Muscle layer of duodenum (tissue), 2 donors: Measurements from ENCODE around the gene GRID2.
"Not testable (repeated sequence)": the region's sequence is repeated elsewhere in the genome, so short reads cannot be mapped to it uniquely, and the experiment has no call there.

Source experiments
- H3K27ac ChIP-seq: one replicate; pipeline ENCODE4 v1.7.0; 2013; ENCODE audit warnings: mild to moderate bottlenecking, low read length
- H3K27me3 ChIP-seq: one replicate; pipeline ENCODE4 v1.7.0; 2013; ENCODE audit warnings: low read depth, mild to moderate bottlenecking, control low read depth, low read length
- H3K36me3 ChIP-seq, 2 donors: one replicate each; pipeline ENCODE4 v1.7.0; 2013; ENCODE audit warnings: low read length in 2 of 2, control low read depth in 1 of 2, mild to moderate bottlenecking in 1 of 2; ENCODE audit not compliant: insufficient read depth in 2 of 2, control insufficient read depth in 1 of 2
- H3K4me1 ChIP-seq, 2 donors: one replicate each; pipeline ENCODE4 v1.7.0; 2013; ENCODE audit warnings: low read length in 2 of 2, mild to moderate bottlenecking in 2 of 2, control low read depth in 1 of 2, moderate library complexity in 1 of 2; ENCODE audit not compliant: insufficient read depth in 2 of 2, control insufficient read depth in 1 of 2
- H3K4me3 ChIP-seq, 2 donors: one replicate each; pipeline ENCODE4 v1.7.0; 2013; ENCODE audit warnings: low read length in 2 of 2, low read depth in 1 of 2, mild to moderate bottlenecking in 1 of 2
- H3K9me3 ChIP-seq, 2 donors: one replicate each; pipeline ENCODE4 v1.7.0; 2013; ENCODE audit warnings: low read length in 2 of 2, control low read depth in 1 of 2, mild to moderate bottlenecking in 1 of 2; ENCODE audit not compliant: control insufficient read depth in 1 of 2
- donor health status: healthy.

Gene GRID2

DNA sequence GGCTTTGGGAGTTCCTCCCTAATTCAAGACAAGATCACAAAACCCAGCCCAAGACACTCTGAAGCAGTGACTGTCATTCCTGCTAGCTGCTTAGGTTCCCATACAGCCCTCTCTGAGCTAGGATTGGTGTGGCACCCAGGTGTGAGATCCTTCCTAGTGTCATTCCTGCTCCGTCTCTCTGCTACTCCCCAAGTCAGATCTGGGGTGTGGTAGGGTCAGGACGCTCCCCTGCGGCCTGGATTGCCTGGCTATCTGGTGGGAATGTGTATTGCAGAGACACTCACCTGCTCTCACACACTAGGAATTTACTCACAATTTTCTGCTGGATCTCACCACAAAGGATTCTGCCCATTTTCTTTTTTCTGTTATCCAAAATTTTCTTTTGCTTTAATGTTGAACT, 964.0 kb downstream of the GRID2 start:
- H3K27ac ChIP-seq, result no peak overlapping the region
- H3K9me3 ChIP-seq, result no peaks in the 10 kb centered on the region
- H3K4me1 ChIP-seq, result no peaks in the 10 kb centered on the region
- no peaks in the 10 kb centered on the region for H3K36me3 ChIP-seq
- no peak overlapping the region for H3K4me3 ChIP-seq
- no peaks in the 10 kb centered on the region for H3K27me3 ChIP-seq

DNA sequence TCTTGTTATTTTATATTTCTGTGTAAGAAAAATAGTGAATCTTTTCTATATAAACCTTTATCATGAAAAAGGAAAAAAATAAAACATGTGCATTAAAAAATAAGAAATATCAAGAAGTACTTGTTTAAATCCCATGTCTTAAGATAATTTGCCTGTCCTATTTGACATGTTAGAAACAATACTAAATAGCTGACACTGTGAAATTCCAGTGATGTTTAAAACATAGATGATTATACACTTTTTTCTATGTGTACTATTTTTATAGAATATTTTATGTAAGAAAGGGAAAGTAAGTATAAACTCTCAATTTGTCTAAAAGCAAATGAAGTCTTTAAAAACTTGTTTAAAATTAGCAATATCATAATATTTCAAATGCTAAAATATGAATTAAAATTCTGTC, 981.6 kb downstream of the GRID2 start:
- Histone ChIP-seq H3K27me3 (no peaks in the 10 kb centered on the region), H3K9me3 (no peaks in the 10 kb centered on the region), H3K4me1 (no peaks in the 10 kb centered on the region)

DNA sequence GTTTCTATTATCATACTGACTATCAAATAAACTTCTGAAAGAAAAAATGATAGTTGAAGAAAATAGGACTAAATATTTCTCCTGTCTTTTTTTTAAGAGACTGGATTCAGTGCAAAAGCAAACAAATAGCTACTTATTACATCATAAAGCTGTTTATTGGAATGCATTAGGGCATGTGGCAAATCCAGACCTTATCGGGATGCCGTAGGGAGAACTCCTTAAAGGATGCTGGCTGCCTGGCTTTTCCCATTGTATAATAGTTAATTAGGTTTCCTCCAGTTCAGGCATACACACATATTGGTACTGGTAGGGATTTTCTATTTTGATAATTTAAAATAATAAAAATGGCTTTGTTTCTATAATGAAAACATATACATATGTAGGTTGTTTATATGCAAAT, 985.5 kb downstream of the GRID2 start:
- H3K9me3 ChIP-seq, result no peaks in the 10 kb centered on the region
- H3K4me3 ChIP-seq, result no peak overlapping the region

More for the DNA sequence above, 981.6 kb downstream of the GRID2 start:
- Histone ChIP-seq H3K27ac (no peak overlapping the region), H3K36me3 (no peaks in the 10 kb centered on the region), H3K4me3 (no peak overlapping the region)

DNA sequence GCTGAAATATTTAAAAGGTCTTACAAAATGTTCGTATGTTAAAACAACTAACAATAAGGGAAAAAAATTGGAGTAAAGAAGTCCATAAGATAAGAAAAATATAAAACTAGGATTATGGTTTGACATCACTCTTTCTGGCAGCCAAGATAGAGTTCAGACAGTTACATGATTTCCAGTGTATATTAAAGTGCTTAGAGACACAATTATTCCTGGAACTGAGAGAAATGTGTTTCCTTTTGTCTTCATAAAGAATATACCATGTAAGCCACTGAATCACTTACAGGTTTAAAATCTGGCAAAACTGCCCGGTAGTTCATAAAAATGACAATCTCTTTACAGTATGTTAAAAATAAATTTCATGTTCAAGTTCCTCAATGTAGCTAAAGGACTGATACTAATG, 986.1 kb downstream of the GRID2 start:
- H3K36me3 ChIP-seq, result no peaks in the 10 kb centered on the region
- no peaks in the 10 kb centered on the region for H3K9me3 ChIP-seq

More for the DNA sequence above, 985.5 kb downstream of the GRID2 start:
- no peak overlapping the region for H3K27ac ChIP-seq
- H3K27me3 ChIP-seq, result no peaks in the 10 kb centered on the region
- H3K36me3 ChIP-seq, result no peaks in the 10 kb centered on the region
- H3K4me1 ChIP-seq, result no peaks in the 10 kb centered on the region

DNA sequence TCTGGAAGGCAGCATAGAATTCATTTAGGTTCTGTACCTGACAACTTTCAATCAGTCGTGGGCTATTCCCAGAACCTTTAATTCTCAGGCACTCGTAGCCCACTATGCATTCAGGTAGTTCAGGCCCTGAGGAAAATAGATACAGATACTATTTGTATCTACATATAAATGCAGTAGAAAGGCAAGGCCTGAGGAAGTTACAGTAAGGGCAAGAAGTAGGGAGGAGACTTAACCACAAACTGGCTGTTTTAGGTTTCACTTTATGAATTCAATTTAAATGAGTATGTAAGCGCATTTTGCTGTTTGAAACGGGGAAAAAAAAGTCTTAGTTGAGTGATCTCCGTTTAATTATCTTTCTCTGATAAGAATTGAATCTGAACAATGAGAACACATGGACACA, 995.4 kb downstream of the GRID2 start:
- Histone ChIP-seq H3K4me3 (no peak overlapping the region), H3K36me3 (no peaks in the 10 kb centered on the region), H3K27me3 (no peaks in the 10 kb centered on the region), H3K27ac (no peak overlapping the region), H3K9me3 (no peaks in the 10 kb centered on the region), H3K4me1 (no peaks in the 10 kb centered on the region)

More for the DNA sequence above, 986.1 kb downstream of the GRID2 start:
- H3K27ac ChIP-seq, result no peak overlapping the region
- H3K4me3 ChIP-seq, result no peak overlapping the region
- H3K27me3 ChIP-seq, result no peaks in the 10 kb centered on the region
- no peaks in the 10 kb centered on the region for H3K4me1 ChIP-seq

DNA sequence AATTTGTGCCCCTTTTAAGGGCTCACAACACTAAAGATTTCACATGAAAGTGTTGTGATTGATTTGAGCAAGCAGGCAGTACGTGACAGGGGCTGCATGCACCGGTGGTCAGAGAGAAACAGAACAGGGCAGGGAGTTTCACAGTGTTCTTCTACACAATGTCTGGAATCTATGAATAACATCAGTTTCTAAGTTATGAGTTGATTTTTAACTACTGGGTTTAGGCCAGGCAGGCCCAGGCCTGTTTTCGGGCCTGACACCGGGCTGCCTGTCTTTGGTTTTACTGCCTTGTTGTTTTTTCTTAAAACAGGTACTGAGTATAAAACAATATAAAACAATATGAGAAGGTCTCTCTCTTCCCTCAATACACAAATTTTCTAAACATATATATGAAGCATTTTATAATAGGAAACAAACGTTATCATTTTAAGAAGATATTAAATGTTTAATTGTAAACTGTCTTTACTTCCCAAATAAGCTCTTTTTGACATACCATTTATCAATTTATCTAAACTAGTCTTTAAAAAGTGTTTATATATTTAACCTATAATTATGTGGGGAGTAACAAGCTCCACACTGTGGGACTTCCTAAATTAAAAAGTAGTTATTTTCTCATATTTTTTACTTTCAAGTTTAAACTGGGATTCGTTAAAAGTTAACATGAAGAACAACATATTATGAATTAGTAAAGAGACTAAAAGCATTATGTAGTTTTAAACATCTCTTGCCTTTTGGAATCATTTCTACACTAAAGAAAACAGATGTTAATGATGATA, 997.2 kb downstream of the GRID2 start:
- not testable (repeated sequence) for H3K9me3 ChIP-seq, H3K27ac ChIP-seq, H3K4me3 ChIP-seq, H3K36me3 ChIP-seq, H3K27me3 ChIP-seq, H3K4me1 ChIP-seq

DNA sequence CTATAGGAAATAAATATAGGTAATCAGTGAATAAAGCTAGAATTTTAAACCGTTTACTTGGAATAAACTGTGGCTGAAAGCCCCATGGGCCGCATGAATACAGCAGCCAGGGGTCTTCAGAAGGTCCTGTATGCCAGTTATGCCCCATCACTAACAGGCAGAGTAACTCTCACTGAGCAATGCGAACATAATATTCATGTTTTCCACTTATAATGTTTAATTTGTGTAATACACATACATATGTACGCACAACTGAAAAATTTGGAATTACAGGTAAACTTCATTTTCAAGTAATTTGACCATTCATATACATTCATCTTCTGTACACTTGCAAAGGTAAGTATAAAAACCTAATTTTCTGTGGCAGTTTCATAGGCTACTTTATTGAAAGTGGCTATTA, 998.5 kb downstream of the GRID2 start:
- no peaks in the 10 kb centered on the region for H3K36me3 ChIP-seq
- H3K9me3 ChIP-seq, result no peaks in the 10 kb centered on the region
- H3K27me3 ChIP-seq, result no peaks in the 10 kb centered on the region
- H3K4me1 ChIP-seq, result no peaks in the 10 kb centered on the region
- H3K27ac ChIP-seq, result no peak overlapping the region
- H3K4me3 ChIP-seq, result no peak overlapping the region

DNA sequence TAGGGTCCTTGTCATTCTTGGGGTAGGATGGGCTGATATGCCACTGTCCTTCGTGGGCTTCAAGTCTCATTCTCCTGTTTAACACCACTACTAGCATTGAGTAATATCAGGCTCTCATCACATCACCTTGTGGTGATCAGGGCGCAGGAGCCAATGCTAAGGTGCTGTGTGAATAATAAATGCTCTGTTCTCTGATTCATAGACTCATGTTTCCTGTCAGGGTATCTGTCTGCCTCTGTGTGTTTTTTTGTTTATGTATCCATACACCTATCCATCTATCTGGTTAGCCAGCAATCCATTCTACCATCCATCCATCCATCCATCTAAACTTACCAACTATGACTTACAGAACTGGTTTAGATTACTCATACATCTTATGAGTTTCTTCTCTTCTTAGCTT, 999.7 kb downstream of the GRID2 start:
- Histone ChIP-seq H3K9me3 (no peaks in the 10 kb centered on the region), H3K4me1 (no peaks in the 10 kb centered on the region), H3K36me3 (no peaks in the 10 kb centered on the region), H3K4me3 (no peak overlapping the region), H3K27ac (no peak overlapping the region), H3K27me3 (no peaks in the 10 kb centered on the region)

DNA sequence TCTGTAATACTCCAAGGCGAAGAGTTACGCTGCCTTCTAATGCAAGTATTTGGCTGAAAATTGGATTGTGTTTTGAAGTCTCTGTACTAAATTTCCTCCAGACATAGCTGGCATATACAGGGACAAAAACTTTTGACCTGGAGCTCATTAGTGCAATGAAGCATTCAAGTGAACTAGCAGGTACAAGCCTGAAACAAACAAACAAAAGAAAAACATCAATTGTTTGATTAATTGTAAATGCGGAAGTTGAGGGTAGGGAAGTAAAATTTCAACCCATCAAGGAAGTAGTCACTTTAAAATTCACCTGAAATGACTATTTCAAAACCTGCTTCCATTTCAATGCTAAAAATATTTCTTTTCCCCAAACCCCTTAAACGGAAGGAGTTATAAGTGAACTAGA, 1008.5 kb downstream of the GRID2 start:
- H3K4me3 ChIP-seq, result no peak overlapping the region
- no peak overlapping the region for H3K27ac ChIP-seq
- no peaks in the 10 kb centered on the region for H3K27me3 ChIP-seq
- no peaks in the 10 kb centered on the region for H3K9me3 ChIP-seq
- no peaks in the 10 kb centered on the region for H3K36me3 ChIP-seq
- H3K4me1 ChIP-seq, result no peaks in the 10 kb centered on the region

DNA sequence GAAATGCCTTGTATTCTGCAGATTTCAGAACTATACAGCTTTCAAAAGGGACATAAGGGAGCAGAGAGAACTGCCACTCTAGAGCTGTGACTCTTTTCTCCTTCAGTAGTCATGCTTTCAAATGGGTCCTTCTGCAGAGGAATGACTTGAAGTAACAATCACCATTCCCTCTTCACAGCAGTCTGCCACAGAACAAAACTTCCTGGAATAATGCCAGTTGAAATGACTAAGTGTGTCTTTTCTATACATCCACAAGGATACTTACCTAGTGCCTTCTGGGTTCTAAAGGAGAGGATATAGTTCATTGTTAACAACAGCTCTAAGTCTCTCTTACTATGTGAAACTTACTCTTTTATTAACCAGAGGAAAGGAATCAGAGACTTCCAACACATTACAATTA, 1009.4 kb downstream of the GRID2 start:
- H3K27me3 ChIP-seq, result no peaks in the 10 kb centered on the region
- no peaks in the 10 kb centered on the region for H3K36me3 ChIP-seq
- no peaks in the 10 kb centered on the region for H3K4me1 ChIP-seq
- H3K9me3 ChIP-seq, result no peaks in the 10 kb centered on the region
- H3K4me3 ChIP-seq, result no peak overlapping the region
- no peak overlapping the region for H3K27ac ChIP-seq

DNA sequence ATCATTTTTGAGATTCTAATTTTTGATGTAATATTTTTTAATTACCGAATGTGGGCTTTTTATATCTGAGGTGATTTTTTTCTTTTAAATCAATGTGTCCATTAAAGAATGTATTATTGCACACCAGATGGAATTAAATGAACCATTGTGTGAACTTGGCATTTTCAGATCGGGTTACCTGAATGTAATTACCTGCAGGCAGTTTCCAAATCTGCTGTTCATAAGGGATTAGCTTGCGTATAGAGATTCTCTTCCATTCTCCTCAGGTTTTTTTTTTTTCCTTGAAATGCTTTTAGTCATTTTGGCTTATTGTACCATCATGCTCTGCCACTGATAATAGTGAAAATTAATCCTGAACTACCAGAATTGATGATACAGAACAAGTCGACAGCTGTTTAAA, 1013.3 kb downstream of the GRID2 start:
- Histone ChIP-seq H3K4me1 (no peaks in the 10 kb centered on the region), H3K9me3 (no peaks in the 10 kb centered on the region), H3K27me3 (no peaks in the 10 kb centered on the region), H3K4me3 (no peak overlapping the region), H3K27ac (no peak overlapping the region), H3K36me3 (no peaks in the 10 kb centered on the region)

DNA sequence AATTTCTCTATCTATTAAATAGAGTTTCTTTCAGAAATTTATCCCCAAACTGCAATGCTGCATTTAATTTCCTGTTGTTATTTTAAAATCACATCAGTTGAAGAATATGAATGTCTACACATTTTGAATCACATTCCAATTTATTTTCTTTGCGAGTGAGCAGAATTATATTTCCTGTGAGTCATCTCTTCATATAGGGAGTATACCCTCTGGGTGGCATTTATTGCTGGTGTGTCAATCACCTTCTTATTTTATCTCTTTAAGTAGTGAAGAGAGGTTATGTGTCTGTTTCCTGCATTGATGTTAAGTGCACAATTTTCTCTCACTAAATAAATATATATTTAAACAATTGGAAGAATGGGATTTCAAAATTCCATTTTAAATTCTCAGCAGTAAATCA, 1013.8 kb downstream of the GRID2 start:
- H3K4me3 ChIP-seq, result no peak overlapping the region
- H3K27ac ChIP-seq, result no peak overlapping the region
- no peaks in the 10 kb centered on the region for H3K36me3 ChIP-seq
- no peaks in the 10 kb centered on the region for H3K9me3 ChIP-seq
- no peaks in the 10 kb centered on the region for H3K27me3 ChIP-seq
- H3K4me1 ChIP-seq, result no peaks in the 10 kb centered on the region
